Amniotic epithelial cell (primary cell): Measurements from ENCODE around the gene CTBP2.

Experiments
- DNase-seq: peaks from one replicate; pipeline ENCODE4 v3.0.0-alpha.2; 2010; ENCODE audit warnings: low read depth

CTBP2 gene

GRCh38 chr10:125159932-125160855 lies at the start of gene CTBP2:
TSS of gene CTBP2 (minus strand) at chr10:125160563.
- DNase-seq = peak; percentile 43

GRCh38 chr10:125209591-125210355 lies 49.4 kb upstream of the CTBP2 start:
- DNase-seq = peak; percentile 38

GRCh38 chr10:125208854-125209565 lies 48.6 kb upstream of the CTBP2 start:
- DNase-seq = no peak

GRCh38 chr10:125206623-125207022 lies 46.3 kb upstream of the CTBP2 start:
- peak; percentile 28 for DNase-seq

- DNase-seq = no peak
Measured at GRCh38 chr10:125205431-125205830, 45.1 kb upstream of the CTBP2 start.

GRCh38 chr10:125204400-125204799 lies 44.0 kb upstream of the CTBP2 start:
- DNase-seq = no peak

GRCh38 chr10:125203186-125203800 lies 42.9 kb upstream of the CTBP2 start:
- no peak for DNase-seq

GRCh38 chr10:125201791-125202622 lies 41.6 kb upstream of the CTBP2 start:
- no peak for DNase-seq

- DNase-seq = peak; percentile 71
Measured at GRCh38 chr10:125201108-125201524, 40.8 kb upstream of the CTBP2 start.

GRCh38 chr10:125200396-125200795 lies 40.0 kb upstream of the CTBP2 start:
- no peak for DNase-seq

- no peak for DNase-seq
Measured at GRCh38 chr10:125199270-125199669, 38.9 kb upstream of the CTBP2 start.

- no peak for DNase-seq
Measured at GRCh38 chr10:125194814-125195213, 34.5 kb upstream of the CTBP2 start.

- DNase-seq = no peak
Measured at GRCh38 chr10:125193306-125193877, 33.0 kb upstream of the CTBP2 start.

- DNase-seq = no peak
Measured at GRCh38 chr10:125192620-125193019, 32.3 kb upstream of the CTBP2 start.

- no peak for DNase-seq
Measured at GRCh38 chr10:125192005-125192404, 31.6 kb upstream of the CTBP2 start.

GRCh38 chr10:125190946-125191345 lies 30.6 kb upstream of the CTBP2 start:
- no peak for DNase-seq

GRCh38 chr10:125190414-125190813 lies 30.1 kb upstream of the CTBP2 start:
- DNase-seq = no peak

GRCh38 chr10:125189162-125189561 lies 28.8 kb upstream of the CTBP2 start:
- no peak for DNase-seq

GRCh38 chr10:125187238-125188194 lies 27.2 kb upstream of the CTBP2 start:
- no peak for DNase-seq
